NCI-H2196 (cell line): ENCODE data around the gene TNFRSF21.
A peak's percentile ranks its signal among the peaks of the same experiment; 100 is the strongest.
"Not testable (repeated sequence)": the region's sequence is repeated elsewhere in the genome, so short reads cannot be mapped to it uniquely, and the experiment has no call there.

Experiments used
- DNase-seq: peaks from one replicate; lab custom pipeline; 2025; ENCODE audit not compliant: unreplicated experiment; lab: John Stamatoyannopoulos, UW

Gene TNFRSF21

GRCh38 chr6:47290124-47290834 is 19.4 kb downstream of the TNFRSF21 start:
- no peak for DNase-seq

DNA sequence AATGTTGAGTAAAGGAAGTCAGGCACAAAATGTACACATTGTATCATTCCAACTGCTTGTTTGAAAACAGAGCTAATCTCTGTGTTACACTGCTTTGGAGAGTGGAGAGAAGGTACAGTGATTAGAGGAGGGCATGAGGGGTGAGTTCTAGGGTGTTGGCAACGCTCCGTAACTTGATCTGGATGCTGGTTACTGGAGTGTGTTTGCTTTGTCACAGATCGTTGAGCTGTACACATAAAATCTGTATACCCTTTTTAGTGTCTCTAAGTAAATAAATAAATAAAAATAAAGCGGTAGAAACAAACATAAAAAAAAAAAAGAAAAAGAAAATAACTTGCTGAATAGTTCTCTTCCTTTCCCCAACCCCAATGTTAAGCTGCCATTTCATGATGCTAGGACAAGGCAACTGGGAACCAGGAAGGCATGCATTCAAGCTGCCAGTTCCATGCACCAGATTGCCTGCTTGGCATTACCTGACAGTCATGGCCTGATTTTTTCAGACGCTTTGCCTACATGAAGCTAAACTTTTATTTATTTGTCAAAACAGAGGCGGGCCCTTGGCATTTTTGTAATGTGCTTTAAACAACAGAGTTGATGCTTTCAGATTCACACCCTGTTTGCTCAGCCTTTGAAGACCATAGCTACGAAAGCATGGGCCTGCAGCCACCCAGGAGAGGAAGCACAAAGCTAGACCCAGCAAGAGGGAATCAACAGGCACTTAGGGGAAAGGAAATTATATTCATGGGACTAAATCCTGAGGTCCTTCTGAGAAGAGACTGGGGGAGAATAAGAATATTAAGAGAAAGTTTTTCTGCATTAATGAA is 21.2 kb downstream of the TNFRSF21 start:
- DNase-seq: peak; percentile 22

- no peak for DNase-seq
Observed at GRCh38 chr6:47286301-47286700, 23.4 kb downstream of the TNFRSF21 start.

DNA sequence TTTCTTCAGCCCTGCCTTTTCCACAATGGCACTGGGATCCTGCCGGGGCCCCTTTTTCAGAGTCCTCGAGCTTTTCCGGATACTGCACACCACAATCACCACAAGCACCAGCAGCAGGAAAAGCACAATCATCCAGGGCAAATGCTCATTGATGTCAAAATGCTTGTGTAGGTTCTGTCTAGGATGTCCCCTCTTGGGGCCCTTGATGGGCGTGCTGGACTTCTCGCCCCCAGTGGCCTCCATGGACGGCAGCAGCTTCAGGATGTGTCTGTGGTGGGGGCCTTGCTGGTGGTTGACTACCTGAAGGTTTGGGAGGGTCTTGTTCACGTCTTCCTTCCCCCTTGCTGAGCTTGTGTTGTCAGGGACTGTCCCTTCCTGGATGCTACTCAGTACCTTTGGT is 25.7 kb downstream of the TNFRSF21 start:
- no peak for DNase-seq

GRCh38 chr6:47278545-47278944 is 31.2 kb downstream of the TNFRSF21 start:
- DNase-seq: no peak

GRCh38 chr6:47277702-47278101 is 32.0 kb downstream of the TNFRSF21 start:
- no peak for DNase-seq

- DNase-seq: no peak
Observed at GRCh38 chr6:47276377-47276776, 33.3 kb downstream of the TNFRSF21 start.

DNA sequence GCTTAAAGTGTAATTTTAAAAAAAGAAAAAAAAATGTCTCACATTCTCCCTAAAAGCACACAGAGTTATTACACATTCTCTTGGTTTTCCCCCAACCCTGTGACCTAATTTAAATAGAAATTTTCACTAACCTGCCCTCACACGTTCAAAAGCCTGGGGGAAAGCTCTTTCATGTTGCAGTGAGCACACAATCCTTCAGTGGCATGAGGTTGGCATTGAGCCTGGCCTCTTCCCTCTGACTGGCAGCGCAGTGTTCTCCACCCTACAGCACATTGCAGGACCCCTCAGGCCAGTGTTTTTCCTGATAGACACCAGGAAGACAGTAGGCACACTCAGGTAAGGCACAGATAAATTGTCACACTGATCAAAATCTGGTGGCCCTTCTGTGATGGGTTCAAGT is 34.1 kb downstream of the TNFRSF21 start:
- no peak for DNase-seq

DNA sequence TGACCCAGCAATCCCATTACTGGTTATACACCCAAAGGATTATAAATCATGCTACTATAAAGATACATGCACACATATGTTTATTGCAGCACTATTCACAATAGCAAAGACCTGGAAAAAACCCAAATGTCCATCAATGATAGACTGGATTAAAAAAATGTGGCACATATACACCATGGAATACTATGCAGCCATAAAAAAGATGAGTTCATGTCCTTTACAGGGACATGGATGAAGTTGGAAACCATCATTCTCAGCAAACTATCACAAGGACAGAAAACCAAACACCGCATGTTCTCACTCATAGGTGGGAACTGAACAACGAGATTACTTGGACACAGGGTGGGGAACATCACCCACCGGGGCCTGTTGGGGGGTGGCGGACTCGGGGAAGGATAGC is 34.6 kb downstream of the TNFRSF21 start:
- DNase-seq: not testable (repeated sequence)

DNA sequence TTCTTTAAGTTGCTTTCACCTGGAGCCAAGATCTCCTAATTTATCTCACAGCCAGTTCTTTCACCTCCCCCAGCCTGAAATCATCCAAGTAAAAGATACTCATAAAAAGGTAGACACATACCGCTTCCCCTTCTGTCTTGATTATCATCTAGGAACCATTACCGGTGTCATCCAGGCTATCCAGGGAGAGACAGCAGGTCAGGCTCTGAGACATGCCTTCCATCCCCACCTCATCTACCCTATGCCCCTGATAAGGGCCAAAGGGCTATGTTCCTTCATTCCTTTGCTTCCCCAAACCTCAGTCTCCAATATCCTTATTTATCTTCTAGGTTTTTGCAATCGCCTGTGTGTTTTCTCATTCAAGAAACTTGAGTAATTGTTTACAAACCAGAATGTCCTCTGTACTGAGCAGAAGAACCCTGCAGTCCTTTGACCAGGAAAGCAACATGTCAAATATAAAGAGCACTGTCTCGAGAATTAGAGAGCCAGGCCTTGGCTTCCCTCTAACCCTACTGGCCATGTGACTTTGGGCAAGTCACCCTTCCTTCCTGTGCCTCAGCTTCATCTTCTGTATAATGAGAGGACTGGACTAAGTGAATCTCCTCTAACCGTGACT is 41.0 kb downstream of the TNFRSF21 start:
- DNase-seq: no peak

GRCh38 chr6:47267301-47267700 is 42.4 kb downstream of the TNFRSF21 start:
- no peak for DNase-seq

- DNase-seq: no peak
Observed at GRCh38 chr6:47265971-47266370, 43.7 kb downstream of the TNFRSF21 start.

GRCh38 chr6:47264775-47265184 is 44.9 kb downstream of the TNFRSF21 start:
- DNase-seq: no peak

- DNase-seq: no peak
Observed at GRCh38 chr6:47263268-47263667, 46.4 kb downstream of the TNFRSF21 start.

DNA sequence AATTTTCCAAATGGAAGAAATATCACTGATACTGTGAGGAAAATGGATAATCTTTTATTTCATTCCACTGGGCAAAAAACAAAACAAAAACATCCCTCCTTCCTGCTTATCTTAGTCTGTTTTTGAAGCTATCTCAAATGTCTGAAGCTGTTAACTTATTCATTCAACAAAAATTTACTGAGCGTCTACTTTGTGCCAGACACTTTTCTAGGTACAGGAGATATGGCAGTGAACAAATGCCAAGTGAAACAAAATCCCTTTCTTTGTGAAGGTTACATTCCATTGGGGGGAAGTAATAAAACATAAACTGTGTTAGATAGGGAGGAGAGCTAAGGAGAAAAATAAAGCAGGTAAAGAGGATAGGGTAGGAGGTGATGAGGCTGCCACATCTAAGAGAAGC is 47.5 kb downstream of the TNFRSF21 start:
- DNase-seq: no peak

GRCh38 chr6:47261191-47261590 is 48.5 kb downstream of the TNFRSF21 start:
- no peak for DNase-seq

GRCh38 chr6:47260021-47260420 is 49.7 kb downstream of the TNFRSF21 start:
- no peak for DNase-seq

DNA sequence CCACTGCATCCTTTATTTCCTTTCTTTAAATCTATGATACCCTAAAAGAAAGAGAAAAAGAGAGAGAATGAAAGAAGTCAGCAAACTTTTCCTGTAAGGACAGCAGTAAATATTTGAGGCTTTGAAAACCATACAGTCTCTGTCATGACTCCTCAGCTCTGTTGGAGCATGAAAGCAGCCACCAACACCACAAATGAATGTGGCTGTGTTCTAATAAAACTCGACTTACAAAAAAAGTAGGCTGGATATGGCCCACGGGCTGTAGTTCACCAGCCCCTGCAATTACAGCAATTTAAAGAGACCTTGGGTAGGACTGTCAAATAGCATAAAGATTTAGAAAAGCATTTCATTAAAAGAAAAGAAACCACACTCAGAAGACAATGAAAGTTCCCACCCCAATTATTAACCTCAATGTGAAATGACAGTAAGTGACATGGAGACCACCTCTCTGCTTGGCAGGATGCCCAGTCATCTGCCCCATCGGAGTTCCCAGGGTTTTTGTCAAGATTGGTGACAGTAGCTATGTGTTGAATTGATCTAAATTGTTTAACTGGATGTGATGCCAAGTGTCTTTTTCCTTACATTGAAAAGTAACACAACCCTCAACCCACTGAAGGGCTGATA is 50.9 kb downstream of the TNFRSF21 start:
- DNase-seq: no peak

GRCh38 chr6:47256981-47257730 is 52.5 kb downstream of the TNFRSF21 start:
- no peak for DNase-seq

DNA sequence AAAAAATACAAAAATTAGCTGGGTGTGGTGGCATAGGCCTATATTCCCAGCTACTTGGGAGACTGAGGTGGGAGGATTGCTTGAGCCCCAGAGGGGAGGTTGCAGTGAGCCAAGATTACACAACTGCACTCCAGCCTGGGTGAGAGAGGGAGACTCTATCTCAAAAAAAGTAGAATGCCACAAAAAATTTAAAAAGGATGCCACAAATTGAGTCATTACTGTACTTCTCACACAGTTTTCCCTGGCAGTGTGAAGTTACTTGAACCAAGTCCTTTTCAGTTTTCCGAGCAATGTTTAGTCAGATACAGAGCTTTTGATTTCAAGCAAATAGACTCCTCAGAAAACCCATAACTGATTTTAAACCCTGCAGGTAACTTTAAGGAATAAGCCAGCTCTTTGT is 53.3 kb downstream of the TNFRSF21 start:
- DNase-seq: no peak

GRCh38 chr6:47254906-47255305 is 54.8 kb downstream of the TNFRSF21 start:
- no peak for DNase-seq
